ENCODE measurements around the gene TMCO2.

DNA sequence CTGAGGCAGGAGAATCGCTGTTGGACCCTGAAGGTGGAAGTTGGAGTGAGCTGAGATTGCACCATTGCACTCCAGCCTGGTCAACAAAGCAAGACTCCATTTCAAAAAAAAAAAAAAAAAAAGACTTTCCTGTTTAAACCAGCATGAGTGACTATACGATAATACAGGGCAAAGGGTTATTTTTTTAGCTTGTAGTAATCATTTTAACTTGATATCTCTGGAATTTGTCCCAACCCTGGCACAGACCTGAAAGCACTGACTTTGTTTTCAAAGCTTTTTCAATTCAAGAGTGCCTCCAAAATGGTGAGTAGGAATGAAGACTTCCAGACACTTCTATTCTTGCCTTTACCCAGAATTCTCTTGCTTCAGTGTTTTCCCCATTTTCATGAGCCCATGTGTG lies 4.4 kb upstream of the TMCO2 start:
- TF ChIP-seq ZNF274 (IDR thresholded peaks at IDR 0.05; ENCODE audit: low read depth, low read length) (no peak), SUZ12 (IDR thresholded peaks at IDR 0.05; ENCODE audit: extremely low read depth, insufficient read depth, insufficient read length) (no peak)

Measured in NT2/D1 (cell line).